Pericardium fibroblast (primary cell): Measurements from ENCODE around the gene CELSR3. TPM values are rescaled to one million over a fixed set of nuclear protein-coding genes. Genes with fewer than 3 reads are reported as not detected.

ENCODE experiments used
- total RNA-seq: library from RNA; depleted of rRNA; stranded (reverse); fragments of >200 nt; gene quantifications from 2 replicates; pipeline ENCODE4 v1.2.3, GENCODE V29; 2015

The CELSR3 gene
- 1.8 and 2.2 TPM in 2 replicates for total RNA-seq

GRCh38 chr3:48662753-48663488 is at the start of gene CELSR3:
Gene CELSR3, minus strand, starts transcription at chr3:48662886. Its CDS starts 252 bp downstream, at chr3:48662634.

GRCh38 chr3:48685603-48686511 is 23.2 kb upstream of the CELSR3 start, which contains the start of gene NCKIPSD:
Gene NCKIPSD, minus strand, starts transcription at chr3:48685915. Its CDS starts 108 bp downstream, at chr3:48685807.

GRCh38 chr3:48635222-48636021 is 27.3 kb downstream of the CELSR3 start, which contains the start of gene SLC26A6:
Gene SLC26A6, minus strand, starts transcription at chr3:48635461. Its CDS starts 68 bp downstream, at chr3:48635393.

GRCh38 chr3:48621461-48621869 is 41.2 kb downstream of the CELSR3 start, which contains the start of gene TMEM89:
Gene TMEM89, minus strand, starts transcription at chr3:48621769. Its CDS starts 13 bp downstream, at chr3:48621756.

GRCh38 chr3:48609088-48610005 is 53.3 kb downstream of the CELSR3 start, which contains the start of gene UQCRC1:
Gene UQCRC1, minus strand, starts transcription at chr3:48609646. Its CDS starts 26 bp downstream, at chr3:48609620.

GRCh38 chr3:48595075-48595525 is 67.6 kb downstream of the CELSR3 start, which contains the start of gene COL7A1:
Gene COL7A1, minus strand, starts transcription at chr3:48595329. Its CDS starts 170 bp downstream, at chr3:48595159.

Other genes starting within 250 kb of the CELSR3 start
- 25.7 and 34.4 TPM in 2 replicates for gene PLXNB1, start 232.8 kb downstream of the CELSR3 start, total RNA-seq
- gene CCDC51, start 222.8 kb downstream of the CELSR3 start, total RNA-seq: 15.4 and 23.6 TPM in 2 replicates
- 416 and 436 TPM in 2 replicates for gene TMA7, start 222.6 kb downstream of the CELSR3 start, total RNA-seq
- 4.2 and 5.2 TPM in 2 replicates for gene ATRIP, start 216.1 kb downstream of the CELSR3 start, total RNA-seq
- 153 and 189 TPM in 2 replicates for gene SHISA5, start 158.7 kb downstream of the CELSR3 start, total RNA-seq
- 5.5 and 15.9 TPM in 2 replicates for gene PFKFB4, start 106.1 kb downstream of the CELSR3 start, total RNA-seq
- gene UCN2, start 99.1 kb downstream of the CELSR3 start, total RNA-seq: 0.09 TPM in 1 of 2 replicates, not detected in the other
- 11.7 and 14.5 TPM in 2 replicates for gene COL7A1, start 67.6 kb downstream of the CELSR3 start, total RNA-seq
- 166 and 222 TPM in 2 replicates for gene UQCRC1, start 53.2 kb downstream of the CELSR3 start, total RNA-seq
- not detected in 2 replicates for gene TMEM89, start 41.1 kb downstream of the CELSR3 start, total RNA-seq
- gene SLC26A6, start 27.4 kb downstream of the CELSR3 start, total RNA-seq: 18.0 and 29.3 TPM in 2 replicates
- gene NCKIPSD, start 23.0 kb upstream of the CELSR3 start, total RNA-seq: 20.1 and 44.0 TPM in 2 replicates
- 57.9 and 73.9 TPM in 2 replicates for gene IP6K2, start 54.3 kb upstream of the CELSR3 start, total RNA-seq
- gene PRKAR2A, start 185.0 kb upstream of the CELSR3 start, total RNA-seq: 16.3 and 27.3 TPM in 2 replicates
- gene SLC25A20, start 236.0 kb upstream of the CELSR3 start, total RNA-seq: 9.0 and 16.6 TPM in 2 replicates